Gastrocnemius medialis (tissue), 4 donors: ENCODE results near the gene CES1. TPM values are rescaled to one million over a fixed set of nuclear protein-coding genes. Genes with fewer than 3 reads are reported as not detected.
"Not testable (repeated sequence)": the region's sequence is repeated elsewhere in the genome, so short reads cannot be mapped to it uniquely, and the experiment has no call there.

Source experiments
- ATAC-seq, 2 donors: fragments of 150-250 bp; one replicate each; pipeline ENCODE4 v1.9.1; 2016
- DNase-seq, 2 donors: peaks; one replicate each; pipeline ENCODE4 v3.0.0-alpha.2; 2019
- H3K27ac ChIP-seq, 4 donors: fragments of 200-600 bp; sonication (generic); 1 replicate in 1 of 4; 2 replicates in 3 of 4; pipeline ENCODE4 v1.5.1; 2016 to 2018; ENCODE audit warnings: mild to moderate bottlenecking in 2 of 4, moderate library complexity in 1 of 4
- H3K27me3 ChIP-seq, 3 donors: fragments of 200-600 bp; sonication (generic) in 2 of 3; 1 replicate in 1 of 3; 2 replicates in 2 of 3; pipeline versions ENCODE4 v1.5.1 to v1.6.0; 2016 to 2019; ENCODE audit warnings: mild to moderate bottlenecking in 1 of 3, moderate library complexity in 1 of 3
- H3K36me3 ChIP-seq, 2 donors: fragments of 200-600 bp; sonication (generic) in 1 of 2; one replicate each; pipeline ENCODE4 v1.5.1; 2017 to 2018
- H3K4me1 ChIP-seq, 2 donors: fragments of 200-600 bp; sonication (generic) in 1 of 2; one replicate each; pipeline ENCODE4 v1.5.1; 2016 to 2017; ENCODE audit warnings: mild to moderate bottlenecking in 2 of 2
- H3K4me3 ChIP-seq, 4 donors: fragments of 200-600 bp; sonication (generic) in 3 of 4; 1 replicate in 1 of 4; 2 replicates in 3 of 4; pipeline ENCODE4 v1.5.1; 2016 to 2019; ENCODE audit warnings: mild to moderate bottlenecking in 2 of 4
- H3K9me3 ChIP-seq, 3 donors: fragments of 200-600 bp; sonication (generic) in 2 of 3; 1 replicate in 1 of 3; 2 replicates in 2 of 3; pipeline ENCODE4 v1.5.1; 2016 to 2019
- CTCF ChIP-seq, 5 experiments: fragments of 450-650 bp in 3 of 5; fragments of 200-600 bp in 2 of 5; sonication (generic) in 2 of 5; IDR thresholded peaks in 4 of 5; conservative IDR thresholded peaks in 1 of 5; 1 replicate in 4 of 5; 2 replicates in 1 of 5; pipeline ENCODE4 v1.5.1; 2016 to 2019; ENCODE audit warnings: antibody characterized with exemption in 5 of 5, mild to moderate bottlenecking in 3 of 5, moderate library complexity in 3 of 5
- POLR2A ChIP-seq, 2 donors: fragments of 450-650 bp; IDR thresholded peaks; one replicate each; pipeline ENCODE4 v1.6.1; 2017; ENCODE audit warnings: antibody characterized with exemption in 2 of 2, mild to moderate bottlenecking in 2 of 2, moderate library complexity in 2 of 2
- in situ Hi-C, 4 donors: fragments of 200-750 bp; cut with MboI; loops; one replicate each; pipeline versions ENCODE4 v1.15.0 to v1.8.0; 2017; ENCODE audit warnings: low sequenced_read_pairs in 4 of 4
- intact Hi-C: fragments of 100-400 bp; cut with DNase I; formaldehyde crosslinking; loops from one replicate; pipeline ENCODE4 v1.15.1; 2023; ENCODE audit warnings: low total_unique reads
- total RNA-seq, 4 donors: library from RNA; depleted of rRNA; stranded (reverse); fragments of >200 nt; gene quantifications; one replicate each; pipeline versions ENCODE4 v1.1.0 to v1.2.3, GENCODE V29; 2016

Gene CES1
- total RNA-seq, 4 donors from 2014 or later, result 2.2 to 5.1 (median 3.1) TPM

- DNase-seq, result no peak
- Histone ChIP-seq H3K27me3 (peaks cover 0 to 10% (median 3%) of the 10 kb centered on the region in 3 donors), H3K4me1 (no peaks in the 10 kb centered on the region), H3K9me3 (no peaks in the 10 kb centered on the region), H3K36me3 (no peaks in the 10 kb centered on the region), H3K27ac (no peak overlapping the region), H3K4me3 (no peak overlapping the region)
- TF ChIP-seq POLR2A (IDR thresholded peaks at IDR 0.05), result no peak
- TF ChIP-seq CTCF (IDR thresholded peaks at IDR 0.05 in 4 of 5, conservative IDR thresholded peaks at IDR 0.05 in 1 of 5), result peak in 1 of 5 experiments; percentile 21
- no peak for ATAC-seq
- intact Hi-C loops, result loop anchor here (1.0 kb wide), 1 partner anchor 131 kb away; no protein-coding TSS in a partner anchor
- in situ Hi-C loops, result loop anchor here (5.0 to 25.0 kb wide), 6 partner anchors 126 to 381 kb away; no protein-coding TSS in a partner anchor
Observed at GRCh38 chr16:55843105-55843395, 10.2 kb upstream of the CES1 start.

- ATAC-seq (peak; percentile 55 to 69), DNase-seq (no peak)
- intact Hi-C loops (loop anchor here (1.0 kb wide), 2 partner anchors 130 to 377 kb away; no protein-coding TSS in a partner anchor), in situ Hi-C loops (loop anchor here (5.0 to 25.0 kb wide), 6 partner anchors 125 to 380 kb away; no protein-coding TSS in a partner anchor)
- no peak overlapping the region for H3K27ac ChIP-seq
- TF ChIP-seq POLR2A (IDR thresholded peaks at IDR 0.05) (no peak), CTCF (IDR thresholded peaks at IDR 0.05 in 4 of 5, conservative IDR thresholded peaks at IDR 0.05 in 1 of 5) (peak; percentile 57 to 75 (median 61))
- H3K36me3 ChIP-seq, result no peaks in the 10 kb centered on the region
- peaks cover 0 to 10% (median 3%) of the 10 kb centered on the region in 3 donors for H3K27me3 ChIP-seq
- H3K4me3 ChIP-seq, result no peak overlapping the region
- no peaks in the 10 kb centered on the region for H3K9me3 ChIP-seq
- H3K4me1 ChIP-seq, result no peaks in the 10 kb centered on the region
Observed at GRCh38 chr16:55842369-55843104, 9.6 kb upstream of the CES1 start.

GRCh38 chr16:55839115-55839514 lies 6.2 kb upstream of the CES1 start:
- H3K9me3 ChIP-seq, result no peaks in the 10 kb centered on the region
- no peak overlapping the region for H3K4me3 ChIP-seq
- in situ Hi-C loops (loop anchor here in 1 of 4 donors (25.0 kb wide), 1 partner anchor 377 kb away; no protein-coding TSS in a partner anchor), intact Hi-C loops (no loop called here)
- no peak for DNase-seq
- no peak for TF ChIP-seq POLR2A (IDR thresholded peaks at IDR 0.05)
- no peaks in the 10 kb centered on the region for H3K36me3 ChIP-seq
- ATAC-seq, result no peak
- no peak overlapping the region for H3K27ac ChIP-seq
- H3K4me1 ChIP-seq, result no peaks in the 10 kb centered on the region
- no peaks in the 10 kb centered on the region for H3K27me3 ChIP-seq

- in situ Hi-C loops, result loop anchor here in 1 of 4 donors (25.0 kb wide), 1 partner anchor 374 kb away; no protein-coding TSS in a partner anchor
- Histone ChIP-seq H3K27me3 (no peaks in the 10 kb centered on the region), H3K27ac (no peak overlapping the region), H3K4me1 (no peaks in the 10 kb centered on the region), H3K4me3 (no peak overlapping the region), H3K36me3 (no peaks in the 10 kb centered on the region), H3K9me3 (no peaks in the 10 kb centered on the region)
- intact Hi-C loops, result no loop called here
- ATAC-seq, result no peak
- DNase-seq, result no peak
- no peak for TF ChIP-seq POLR2A (IDR thresholded peaks at IDR 0.05)
- TF ChIP-seq CTCF (IDR thresholded peaks at IDR 0.05 in 4 of 5, conservative IDR thresholded peaks at IDR 0.05 in 1 of 5), result no peak
Observed at GRCh38 chr16:55836158-55836611, 3.3 kb upstream of the CES1 start.

- ATAC-seq, result peak; percentile 43 to 73
- DNase-seq, result peak; percentile 52 to 69
- in situ Hi-C loops (loop anchor here in 1 of 4 donors (25.0 kb wide), 1 partner anchor 373 kb away; no protein-coding TSS in a partner anchor), intact Hi-C loops (no loop called here)
- H3K9me3 ChIP-seq, result no peaks in the 10 kb centered on the region
- H3K4me3 ChIP-seq, result no peak overlapping the region
- H3K27me3 ChIP-seq, result no peaks in the 10 kb centered on the region
- no peak overlapping the region for H3K27ac ChIP-seq
- H3K4me1 ChIP-seq, result no peaks in the 10 kb centered on the region
- no peak for TF ChIP-seq POLR2A (IDR thresholded peaks at IDR 0.05)
- no peaks in the 10 kb centered on the region for H3K36me3 ChIP-seq
Observed at GRCh38 chr16:55835581-55835980, 2.7 kb upstream of the CES1 start.

- H3K36me3 ChIP-seq, ATAC-seq, H3K4me1 ChIP-seq, H3K27me3 ChIP-seq, H3K27ac ChIP-seq, H3K9me3 ChIP-seq, DNase-seq, intact Hi-C loops, H3K4me3 ChIP-seq: not testable (repeated sequence)
- in situ Hi-C loops, result loop anchor here in 1 of 4 donors (25.0 kb wide), 1 partner anchor 373 kb away; no protein-coding TSS in a partner anchor
Observed at GRCh38 chr16:55835173-55835572, 2.3 kb upstream of the CES1 start.
